Activated CD8-positive, alpha-beta memory T cell treated with anti-CD3 and anti-CD28 coated beads for 4 hours (primary cell): Measurements from ENCODE around the gene ZNF3.
A peak's percentile ranks its signal among the peaks of the same experiment; 100 is the strongest.

Experiments used
- DNase-seq, 2 donors: peaks; one replicate each; pipeline ENCODE4 v3.0.0-alpha.2; 2020; ENCODE audit warnings: low read depth in 2 of 2

The ZNF3 gene

GRCh38 chr7:100053215-100053614 is 28.3 kb downstream of the ZNF3 start:
- DNase-seq, result no peak

- no peak for DNase-seq
Measured at GRCh38 chr7:100051611-100052010, 29.9 kb downstream of the ZNF3 start.

GRCh38 chr7:100049441-100050291 is 31.9 kb downstream of the ZNF3 start, which contains the start of gene ZSCAN21:
TSS of gene ZSCAN21 (plus strand) at chr7:100049774. CDS start at chr7:100057007, 7,233 bp downstream.
- DNase-seq, result peak; percentile 67 to 75

- DNase-seq, result no peak
Measured at GRCh38 chr7:100048680-100049079, 32.8 kb downstream of the ZNF3 start.

- no peak for DNase-seq
Measured at GRCh38 chr7:100044718-100045117, 36.8 kb downstream of the ZNF3 start.

DNA sequence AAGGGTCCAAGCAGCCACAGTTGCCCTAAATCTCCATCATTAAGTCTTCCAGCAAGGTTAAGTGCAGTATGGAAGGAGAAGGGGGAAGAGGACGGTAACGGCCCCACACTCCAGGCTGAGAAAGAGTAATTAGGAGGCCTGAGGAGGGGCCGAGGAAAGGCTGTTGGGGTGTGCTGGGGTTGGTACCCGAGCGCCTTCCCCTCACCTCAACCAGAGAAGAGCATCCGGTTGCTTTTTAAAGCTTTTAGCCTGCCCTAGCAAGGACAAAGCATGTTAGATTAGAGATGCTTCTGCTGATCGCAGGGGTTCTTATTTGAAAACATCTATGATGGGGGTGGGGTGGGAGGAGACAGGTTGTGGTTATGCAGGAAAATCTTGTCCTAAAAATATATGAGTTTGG is 40.9 kb downstream of the ZNF3 start:
- DNase-seq, result no peak

DNA sequence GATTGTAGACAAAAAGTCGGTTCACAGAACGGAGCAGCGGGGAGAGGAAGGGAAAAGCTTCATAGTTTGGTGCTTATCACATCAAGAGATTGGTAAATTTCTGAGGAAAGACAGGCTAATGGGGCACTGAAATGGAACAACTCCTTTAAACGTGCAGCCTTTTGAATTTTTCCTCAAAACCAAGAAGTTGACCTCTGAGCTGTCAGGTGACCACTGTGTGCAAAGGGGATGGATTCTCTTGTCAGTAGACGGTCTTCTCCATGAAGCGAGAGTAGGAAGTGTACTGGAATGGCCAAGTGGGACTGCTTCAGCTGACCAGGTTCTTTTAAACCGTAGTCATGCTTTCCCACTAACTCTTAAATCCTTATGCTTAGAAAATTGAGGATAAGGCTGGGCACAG is 43.2 kb downstream of the ZNF3 start:
- no peak for DNase-seq

GRCh38 chr7:100035876-100036275 is 45.6 kb downstream of the ZNF3 start:
- no peak for DNase-seq

GRCh38 chr7:100034871-100035510 is 46.5 kb downstream of the ZNF3 start:
- no peak for DNase-seq

GRCh38 chr7:100033526-100033925 is 48.0 kb downstream of the ZNF3 start:
- DNase-seq, result no peak

GRCh38 chr7:100029596-100029995 is 51.9 kb downstream of the ZNF3 start:
- no peak for DNase-seq

GRCh38 chr7:100027197-100027596 is 54.3 kb downstream of the ZNF3 start:
- DNase-seq, result no peak

- DNase-seq, result no peak
Measured at GRCh38 chr7:100024020-100024619, 57.4 kb downstream of the ZNF3 start.

DNA sequence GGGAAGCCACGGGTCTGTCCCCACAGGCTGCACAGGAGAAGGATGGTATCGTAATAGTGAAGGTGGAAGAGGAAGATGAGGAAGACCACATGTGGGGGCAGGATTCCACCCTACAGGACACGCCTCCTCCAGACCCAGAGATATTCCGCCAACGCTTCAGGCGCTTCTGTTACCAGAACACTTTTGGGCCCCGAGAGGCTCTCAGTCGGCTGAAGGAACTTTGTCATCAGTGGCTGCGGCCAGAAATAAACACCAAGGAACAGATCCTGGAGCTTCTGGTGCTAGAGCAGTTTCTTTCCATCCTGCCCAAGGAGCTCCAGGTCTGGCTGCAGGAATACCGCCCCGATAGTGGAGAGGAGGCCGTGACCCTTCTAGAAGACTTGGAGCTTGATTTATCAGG is 58.0 kb downstream of the ZNF3 start:
- no peak for DNase-seq

- DNase-seq, result no peak
Measured at GRCh38 chr7:100022621-100023020, 58.9 kb downstream of the ZNF3 start.

DNA sequence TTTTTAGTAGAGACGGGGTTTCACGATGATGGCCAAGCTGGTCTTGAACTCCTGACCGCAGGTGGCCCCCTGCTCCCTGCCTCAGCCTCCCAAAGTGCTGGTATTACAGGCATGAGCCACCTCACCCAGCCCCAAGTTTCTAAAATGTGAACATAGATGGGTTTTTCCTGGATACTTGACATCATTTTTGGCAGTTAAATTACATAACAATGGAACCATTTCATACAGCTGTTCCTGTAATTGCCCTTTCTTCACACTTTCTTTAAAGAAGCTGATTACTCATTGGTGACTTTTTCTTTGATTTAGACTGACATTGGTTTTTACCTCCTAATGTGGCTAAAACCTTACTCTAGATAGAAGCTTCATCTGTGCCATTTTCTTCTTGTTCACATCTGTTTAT is 60.2 kb downstream of the ZNF3 start:
- no peak for DNase-seq
